Measurements from ENCODE around the gene IFNA10.
"Not testable (repeated sequence)": the region's sequence is repeated elsewhere in the genome, so short reads cannot be mapped to it uniquely, and the experiment has no call there.

DNA sequence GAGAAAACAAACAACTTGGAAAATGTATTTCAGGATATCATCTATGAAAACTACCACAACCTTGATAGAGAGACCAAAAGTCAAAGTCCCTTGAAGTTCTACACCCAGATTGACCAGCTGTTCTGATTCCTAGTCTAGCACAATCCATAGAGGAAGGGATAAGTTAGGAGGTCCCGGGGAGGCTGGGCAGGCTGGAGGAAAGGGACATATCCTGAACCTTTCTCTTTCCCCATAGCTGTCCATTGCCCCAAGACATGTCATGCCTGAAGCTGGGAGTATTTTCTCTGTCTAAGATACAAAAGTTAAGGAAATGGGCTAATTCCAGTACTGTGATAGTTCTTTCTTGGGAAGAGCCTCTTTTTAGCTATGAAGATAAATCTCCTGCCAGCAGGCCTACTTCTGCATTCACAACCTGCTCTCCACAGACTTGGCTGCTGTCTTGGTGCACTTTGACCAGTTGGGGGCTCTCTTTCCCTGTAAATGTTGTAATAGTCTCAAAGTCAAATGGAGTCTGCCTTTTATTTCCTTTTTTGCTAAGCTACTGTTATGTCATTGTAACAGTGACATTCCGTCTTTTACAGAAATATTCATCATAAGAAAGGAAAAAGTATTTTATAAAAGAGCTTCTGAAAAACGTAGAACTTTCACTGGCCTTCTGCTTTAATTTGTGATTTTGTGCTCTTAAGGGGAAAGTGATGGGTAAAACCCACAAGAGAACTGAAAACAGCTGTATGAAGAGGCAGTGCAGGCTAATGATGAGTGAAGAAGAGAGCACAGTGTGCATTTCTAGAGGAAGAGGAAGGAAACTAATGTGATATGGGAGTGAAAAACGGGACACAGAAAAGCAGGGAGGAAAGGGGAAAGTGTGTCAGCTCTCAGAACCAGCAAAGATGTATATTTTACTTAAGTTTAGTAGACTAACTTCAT is 23.9 kb downstream of the IFNA10 start:
- TF ChIP-seq, protein P1, sequence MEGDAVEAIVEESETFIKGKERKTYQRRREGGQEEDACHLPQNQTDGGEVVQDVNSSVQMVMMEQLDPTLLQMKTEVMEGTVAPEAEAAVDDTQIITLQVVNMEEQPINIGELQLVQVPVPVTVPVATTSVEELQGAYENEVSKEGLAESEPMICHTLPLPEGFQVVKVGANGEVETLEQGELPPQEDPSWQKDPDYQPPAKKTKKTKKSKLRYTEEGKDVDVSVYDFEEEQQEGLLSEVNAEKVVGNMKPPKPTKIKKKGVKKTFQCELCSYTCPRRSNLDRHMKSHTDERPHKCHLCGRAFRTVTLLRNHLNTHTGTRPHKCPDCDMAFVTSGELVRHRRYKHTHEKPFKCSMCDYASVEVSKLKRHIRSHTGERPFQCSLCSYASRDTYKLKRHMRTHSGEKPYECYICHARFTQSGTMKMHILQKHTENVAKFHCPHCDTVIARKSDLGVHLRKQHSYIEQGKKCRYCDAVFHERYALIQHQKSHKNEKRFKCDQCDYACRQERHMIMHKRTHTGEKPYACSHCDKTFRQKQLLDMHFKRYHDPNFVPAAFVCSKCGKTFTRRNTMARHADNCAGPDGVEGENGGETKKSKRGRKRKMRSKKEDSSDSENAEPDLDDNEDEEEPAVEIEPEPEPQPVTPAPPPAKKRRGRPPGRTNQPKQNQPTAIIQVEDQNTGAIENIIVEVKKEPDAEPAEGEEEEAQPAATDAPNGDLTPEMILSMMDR (IDR thresholded peaks at IDR 0.05), result not testable (repeated sequence)
- not testable (repeated sequence) for TF ChIP-seq POLR2AphosphoS5 (IDR thresholded peaks at IDR 0.05; ENCODE audit: insufficient read depth in 1 of 2, low read depth in 1 of 2)
